Body of pancreas (tissue), 4 donors: ENCODE data around the gene PRRT2.

ENCODE experiments used
- POLR2A ChIP-seq, 3 donors: fragments of 450-650 bp; IDR thresholded peaks; one replicate each; pipeline ENCODE4 v1.6.1; 2016; ENCODE audit warnings: antibody characterized with exemption in 3 of 3, mild to moderate bottlenecking in 2 of 3
- TF ChIP-seq, protein P1 (sequence below), 7 experiments: fragments of 450-650 bp in 4 of 7; fragments of 200-600 bp in 3 of 7; sonication (generic) in 3 of 7; IDR thresholded peaks; one replicate each; pipeline ENCODE4 v1.5.1; 2016 to 2019; ENCODE audit warnings: antibody characterized with exemption in 7 of 7

DNA sequence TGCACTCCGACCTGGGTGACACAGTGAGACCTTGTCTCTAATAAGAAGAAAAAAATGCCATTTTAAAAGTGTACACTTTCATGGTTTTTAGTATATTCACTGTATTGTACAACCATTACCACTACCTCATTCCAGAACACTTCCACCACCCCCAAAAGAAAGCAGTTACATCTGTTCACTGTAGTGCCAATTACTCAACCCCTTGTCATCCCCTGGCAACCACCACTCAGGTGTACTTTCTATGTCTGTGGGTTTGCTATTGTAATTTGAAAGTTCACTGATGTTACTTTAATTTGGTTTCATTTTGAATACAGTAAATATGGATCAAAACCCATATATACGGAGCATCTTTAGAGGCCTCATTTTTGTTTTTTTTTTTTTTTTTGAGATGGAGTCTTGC lies 27.8 kb upstream of the PRRT2 start:
- TF ChIP-seq, protein P1, sequence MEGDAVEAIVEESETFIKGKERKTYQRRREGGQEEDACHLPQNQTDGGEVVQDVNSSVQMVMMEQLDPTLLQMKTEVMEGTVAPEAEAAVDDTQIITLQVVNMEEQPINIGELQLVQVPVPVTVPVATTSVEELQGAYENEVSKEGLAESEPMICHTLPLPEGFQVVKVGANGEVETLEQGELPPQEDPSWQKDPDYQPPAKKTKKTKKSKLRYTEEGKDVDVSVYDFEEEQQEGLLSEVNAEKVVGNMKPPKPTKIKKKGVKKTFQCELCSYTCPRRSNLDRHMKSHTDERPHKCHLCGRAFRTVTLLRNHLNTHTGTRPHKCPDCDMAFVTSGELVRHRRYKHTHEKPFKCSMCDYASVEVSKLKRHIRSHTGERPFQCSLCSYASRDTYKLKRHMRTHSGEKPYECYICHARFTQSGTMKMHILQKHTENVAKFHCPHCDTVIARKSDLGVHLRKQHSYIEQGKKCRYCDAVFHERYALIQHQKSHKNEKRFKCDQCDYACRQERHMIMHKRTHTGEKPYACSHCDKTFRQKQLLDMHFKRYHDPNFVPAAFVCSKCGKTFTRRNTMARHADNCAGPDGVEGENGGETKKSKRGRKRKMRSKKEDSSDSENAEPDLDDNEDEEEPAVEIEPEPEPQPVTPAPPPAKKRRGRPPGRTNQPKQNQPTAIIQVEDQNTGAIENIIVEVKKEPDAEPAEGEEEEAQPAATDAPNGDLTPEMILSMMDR (IDR thresholded peaks at IDR 0.05), result no peak
- no peak for TF ChIP-seq POLR2A (IDR thresholded peaks at IDR 0.05)
